ENCODE data around the gene CXCL12. TPM values are rescaled to one million over a fixed set of nuclear protein-coding genes. Genes with fewer than 3 reads are reported as not detected.

CXCL12 gene
- total and polyA plus RNA-seq, 2 donors (not counting 3 experiments of a cell fraction or from before 2014, with no cell fraction given), result 0.35 to 1.4 TPM

DNA sequence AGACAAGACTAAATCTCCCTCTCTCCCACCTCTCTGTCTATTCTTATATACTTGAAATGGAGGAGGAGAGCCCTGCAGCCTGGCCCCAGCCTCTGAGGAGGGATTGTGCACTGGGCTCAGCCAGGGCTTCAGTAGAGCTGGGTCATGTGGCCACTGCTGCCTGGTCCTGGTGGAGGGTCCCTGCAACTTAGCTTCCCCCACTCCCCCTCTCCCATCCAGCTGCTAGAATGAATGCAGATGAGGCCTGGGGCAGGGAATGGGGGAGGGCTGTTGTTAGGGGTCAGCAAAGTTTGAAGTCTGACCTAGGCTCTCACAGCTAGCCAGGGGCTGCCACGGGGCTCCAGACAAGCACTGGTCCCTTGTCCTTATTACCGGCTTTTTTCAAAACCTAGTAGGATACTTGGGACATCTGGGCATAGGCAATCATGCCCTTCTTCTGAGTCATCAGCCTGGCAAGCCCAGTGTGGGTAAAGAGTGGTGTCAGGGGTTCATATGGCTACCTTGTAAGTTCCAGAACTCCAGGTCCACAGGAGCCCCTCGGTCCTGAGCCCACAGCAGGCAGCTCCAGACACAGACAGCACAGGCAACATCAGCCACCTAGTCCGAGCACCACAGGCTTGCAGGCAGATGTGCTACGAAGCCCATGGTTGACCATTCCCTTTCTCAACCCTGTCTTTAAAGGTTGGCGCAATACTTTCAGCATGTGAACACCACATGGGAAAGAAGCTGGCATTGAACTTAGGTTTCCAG, 12.8 kb upstream of the CXCL12 start:
- Histone ChIP-seq H3K9me1 (replicated peaks; ENCODE audit: control insufficient read depth, extremely low read depth, insufficient read depth, low read length) (no peaks in the 10 kb centered on the region), H3K9me3 (replicated peaks; ENCODE audit: control insufficient read depth, insufficient read depth, low read length) (no peaks in the 10 kb centered on the region), H3K27ac (ENCODE audit: insufficient read depth, low read depth, low read length) (no peak overlapping the region), H3K4me2 (ENCODE audit: insufficient read depth, low read length) (no peak overlapping the region), H3K36me3 (ENCODE audit: control insufficient read depth in 2 of 2, extremely low read depth in 1 of 2, insufficient read depth in 2 of 2, low read length in 2 of 2) (no peaks in the 10 kb centered on the region), H3K4me1 (ENCODE audit: control insufficient read depth, extremely low read depth, insufficient read depth, low read length) (no peaks in the 10 kb centered on the region), H4K20me1 (replicated peaks; ENCODE audit: control insufficient read depth, extremely low read depth, insufficient read depth, low read length) (peaks cover 2% of the 10 kb centered on the region), H3K27me3 (ENCODE audit: control insufficient read depth in 2 of 2, insufficient read depth in 2 of 2, low read length in 2 of 2) (no peaks in the 10 kb centered on the region), H3K9ac (replicated peaks; ENCODE audit: extremely low read depth, insufficient read depth, low read length) (no peak overlapping the region), H3K79me2 (ENCODE audit: control insufficient read depth, insufficient read depth, low read length) (no peaks in the 10 kb centered on the region), H2AFZ (ENCODE audit: low read depth, low read length) (no peak overlapping the region), H3K4me3 (replicated peaks in 1 of 3; ENCODE audit: insufficient read depth in 1 of 3, low read depth in 1 of 3, low read length in 3 of 3) (no peak overlapping the region)
- dilution Hi-C loops (cut with MboI; ENCODE audit: extremely low pct_ligation_motif_present, low sequenced_read_pairs) (no loop called here), intact Hi-C loops (cut with micrococcal nuclease) (loop anchor here (10.0 kb wide), 1 partner anchor 327 kb away; no protein-coding TSS in a partner anchor)
- CTCF ChIA-PET, result interaction anchor here (1.3 kb wide), 1 partner anchor 11 kb away, joined by 3 read pairs; no protein-coding TSS in a partner anchor
- DNase-seq (ENCODE audit: low read depth, low spot score), result no peak
- no TSS peak for BruUV-seq (replicated peaks)
- POLR2A ChIA-PET, result no interaction called here
- TF ChIP-seq FOS (IDR thresholded peaks at IDR 0.05; ENCODE audit: borderline replicate concordance, insufficient read depth, low read length), result no peak
- no peak for TF ChIP-seq POLR2A (IDR thresholded peaks at IDR 0.05; ENCODE audit: low read depth, low read length)
- TF ChIP-seq GATA2 (IDR thresholded peaks at IDR 0.05; ENCODE audit: insufficient read depth, insufficient read length, low read depth, low read length), result no peak
- no peak for TF ChIP-seq POLR2AphosphoS5 (IDR thresholded peaks at IDR 0.05; ENCODE audit: insufficient read depth, low read depth, low read length)
- TF ChIP-seq EZH2 (IDR thresholded peaks at IDR 0.05; ENCODE audit: borderline replicate concordance, low read depth, low read length, severe bottlenecking), result no peak
- no peak for TF ChIP-seq JUN (IDR thresholded peaks at IDR 0.05; ENCODE audit: borderline replicate concordance, insufficient read depth, insufficient read length, low read depth)
- TF ChIP-seq MYC (IDR thresholded peaks at IDR 0.05; ENCODE audit: low read depth, low read length), result no peak
- TF ChIP-seq, protein P1, sequence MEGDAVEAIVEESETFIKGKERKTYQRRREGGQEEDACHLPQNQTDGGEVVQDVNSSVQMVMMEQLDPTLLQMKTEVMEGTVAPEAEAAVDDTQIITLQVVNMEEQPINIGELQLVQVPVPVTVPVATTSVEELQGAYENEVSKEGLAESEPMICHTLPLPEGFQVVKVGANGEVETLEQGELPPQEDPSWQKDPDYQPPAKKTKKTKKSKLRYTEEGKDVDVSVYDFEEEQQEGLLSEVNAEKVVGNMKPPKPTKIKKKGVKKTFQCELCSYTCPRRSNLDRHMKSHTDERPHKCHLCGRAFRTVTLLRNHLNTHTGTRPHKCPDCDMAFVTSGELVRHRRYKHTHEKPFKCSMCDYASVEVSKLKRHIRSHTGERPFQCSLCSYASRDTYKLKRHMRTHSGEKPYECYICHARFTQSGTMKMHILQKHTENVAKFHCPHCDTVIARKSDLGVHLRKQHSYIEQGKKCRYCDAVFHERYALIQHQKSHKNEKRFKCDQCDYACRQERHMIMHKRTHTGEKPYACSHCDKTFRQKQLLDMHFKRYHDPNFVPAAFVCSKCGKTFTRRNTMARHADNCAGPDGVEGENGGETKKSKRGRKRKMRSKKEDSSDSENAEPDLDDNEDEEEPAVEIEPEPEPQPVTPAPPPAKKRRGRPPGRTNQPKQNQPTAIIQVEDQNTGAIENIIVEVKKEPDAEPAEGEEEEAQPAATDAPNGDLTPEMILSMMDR (IDR thresholded peaks at IDR 0.05; ENCODE audit: extremely low read depth in 1 of 2, insufficient read depth in 1 of 2, low read depth in 1 of 2, low read length in 2 of 2), result no peak
- TF ChIP-seq, protein P2, sequence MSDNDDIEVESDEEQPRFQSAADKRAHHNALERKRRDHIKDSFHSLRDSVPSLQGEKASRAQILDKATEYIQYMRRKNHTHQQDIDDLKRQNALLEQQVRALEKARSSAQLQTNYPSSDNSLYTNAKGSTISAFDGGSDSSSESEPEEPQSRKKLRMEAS (IDR thresholded peaks at IDR 0.05; ENCODE audit: insufficient read depth, insufficient read length), result no peak
- no peak for FAIRE-seq

Measured in endothelial cell of umbilical vein (primary cell).